HCT116 (cell line): Measurements from ENCODE around the gene KLHL25. TPM values are rescaled to one million over a fixed set of nuclear protein-coding genes. Genes with fewer than 3 reads are reported as not detected.

Experiments used
- ATAC-seq: fragments of 200-7000 bp; cut with Tn5 transposase; 2 replicates; pipeline ENCODE4 v1.9.1; 2020; ENCODE audit warnings: mild to moderate bottlenecking, moderate library complexity
- BruUV-seq: library from RNA; stranded (reverse); fragments of 400-500 nt; replicated peaks from 2 replicates; lab custom pipeline; 2021; lab: Mats Ljungman, UMichigan
- CTCF ChIA-PET: fragments of 300-600 bp; sonication (Branson Sonifier 250); formaldehyde crosslinking; loops from one replicate; lab custom pipeline; 2021; ENCODE audit warnings: antibody characterized with exemption; lab: Charles Lee
- POLR2A ChIA-PET: fragments of 300-600, 350-600 bp; sonication (Branson Sonifier 250); formaldehyde crosslinking; loops from one replicate; lab custom pipeline; 2021; ENCODE audit warnings: antibody characterized with exemption; lab: Charles Lee
- RAD21 ChIA-PET, 2 experiments: fragments of 300-600 bp; sonication (Branson Sonifier 250); formaldehyde crosslinking; loops; one replicate each; lab custom pipeline; 2023; ENCODE audit warnings: low total read pairs in 2 of 2; ENCODE audit not compliant: uncharacterized antibody in 2 of 2, unreplicated experiment in 2 of 2, low non-redundant PET in 1 of 2; lab: Charles Lee
- DNase-seq: peaks from one replicate; pipeline ENCODE4 v3.0.0-alpha.2; 2010; ENCODE audit warnings: low read depth, low spot score
- H2AFZ ChIP-seq: fragments of 200-600 bp; shearing (Covaris generic), sonication (generic); 2 replicates; pipeline ENCODE4 v1.6.1; 2017; ENCODE audit warnings: low read depth, mixed run types, mixed read lengths, antibody characterized with exemption, low read length; ENCODE audit not compliant: poor library complexity, severe bottlenecking
- H3K27ac ChIP-seq: 2 replicates; pipeline ENCODE4 v1.5.1; 2012; ENCODE audit warnings: low read depth, low read length
- H3K27me3 ChIP-seq: fragments of 200-600 bp; sonication (generic); 2 replicates; pipeline ENCODE4 v1.6.1; 2016; ENCODE audit warnings: mixed run types, low read length, mixed read lengths; ENCODE audit not compliant: insufficient read depth
- H3K36me3 ChIP-seq, 2 experiments: fragments of 200-500 bp in 1 of 2; fragments of 200-600 bp in 1 of 2; sonication (Bioruptor generic) in 1 of 2; sonication (generic) in 1 of 2; 2 replicates each; pipeline versions ENCODE4 v1.5.1 to v1.6.1; 2014 to 2016; ENCODE audit warnings: low read length in 2 of 2, inconsistent platforms in 1 of 2, mixed read lengths in 1 of 2, mixed run types in 1 of 2; ENCODE audit not compliant: insufficient read depth in 2 of 2, control insufficient read depth in 1 of 2
- H3K4me1 ChIP-seq, 2 experiments: fragments of 200-600 bp in 1 of 2; sonication (generic) in 1 of 2; 2 replicates each; pipeline versions ENCODE4 v1.5.1 to v1.6.1; 2012 to 2017; ENCODE audit warnings: low read length in 2 of 2, inconsistent platforms in 1 of 2, mild to moderate bottlenecking in 1 of 2, mixed read lengths in 1 of 2, mixed run types in 1 of 2, moderate library complexity in 1 of 2; ENCODE audit not compliant: insufficient read depth in 2 of 2, control insufficient read depth in 1 of 2
- H3K4me2 ChIP-seq: fragments of 200-600 bp; sonication (generic); 2 replicates; pipeline ENCODE4 v1.6.1; 2017; ENCODE audit warnings: mixed run types, low read length, mixed read lengths
- H3K4me3 ChIP-seq, 2 experiments: fragments of 200-600 bp in 1 of 2; sonication (generic) in 1 of 2; replicated peaks in 1 of 2; 2 replicates each; pipeline ENCODE4 v1.5.1; 2011 to 2016; ENCODE audit warnings: low read length in 2 of 2, control low read depth in 1 of 2, low read depth in 1 of 2, mild to moderate bottlenecking in 1 of 2, mixed read lengths in 1 of 2, mixed run types in 1 of 2
- H3K79me2 ChIP-seq: fragments of 200-600 bp; sonication (generic); 2 replicates; pipeline ENCODE4 v1.6.1; 2017; ENCODE audit warnings: mild to moderate bottlenecking, mixed run types, low read length, moderate library complexity, mixed read lengths; ENCODE audit not compliant: insufficient read depth
- H3K9ac ChIP-seq: fragments of 200-600 bp; sonication (generic); 2 replicates; pipeline ENCODE4 v1.6.1; 2016; ENCODE audit warnings: low read length, mixed read lengths
- H3K9me2 ChIP-seq: fragments of 200-600 bp; sonication (generic), shearing (Covaris generic); 2 replicates; pipeline ENCODE4 v1.6.1; 2017; ENCODE audit warnings: mixed run types, mild to moderate bottlenecking, moderate library complexity; ENCODE audit not compliant: insufficient read depth
- H3K9me3 ChIP-seq, 2 experiments: fragments of 200-500 bp in 1 of 2; fragments of 200-600 bp in 1 of 2; sonication (Bioruptor generic) in 1 of 2; sonication (generic) in 1 of 2; 2 replicates each; pipeline ENCODE4 v1.6.1; 2014 to 2017; ENCODE audit warnings: low read length in 2 of 2, mixed read lengths in 2 of 2, inconsistent platforms in 1 of 2, low read depth in 1 of 2, mild to moderate bottlenecking in 1 of 2, mixed run types in 1 of 2, moderate library complexity in 1 of 2; ENCODE audit not compliant: control insufficient read depth in 1 of 2, insufficient read depth in 1 of 2
- H4K20me1 ChIP-seq: fragments of 200-600 bp; sonication (generic), shearing (Covaris generic); 2 replicates; pipeline ENCODE4 v1.6.1; 2017; ENCODE audit warnings: mixed run types, mild to moderate bottlenecking, moderate library complexity; ENCODE audit not compliant: insufficient read depth
- CBX3 ChIP-seq: IDR thresholded peaks from 2 replicates; pipeline ENCODE4 v1.6.1; 2012; ENCODE audit warnings: low read depth
- EGR1 ChIP-seq: IDR thresholded peaks from 2 replicates; pipeline ENCODE4 v1.6.1; 2012; ENCODE audit warnings: low read depth
- EZH2phosphoT487 ChIP-seq: fragments of 200-600 bp; IDR thresholded peaks from 2 replicates; pipeline ENCODE4 v1.6.1; 2018; ENCODE audit warnings: antibody characterized with exemption, borderline replicate concordance
- FOSL1 ChIP-seq: IDR thresholded peaks from 2 replicates; pipeline ENCODE4 v1.6.1; 2012; ENCODE audit warnings: low read depth
- RAD21 ChIP-seq: IDR thresholded peaks from 2 replicates; pipeline ENCODE4 v1.6.1; 2012; ENCODE audit warnings: low read depth, mild to moderate bottlenecking
- REST ChIP-seq: IDR thresholded peaks from 2 replicates; pipeline ENCODE4 v1.6.1; 2012; ENCODE audit warnings: low read depth
- SIN3A ChIP-seq: IDR thresholded peaks from 2 replicates; pipeline ENCODE4 v1.6.1; 2012; ENCODE audit warnings: low read depth
- ZBTB33 ChIP-seq: IDR thresholded peaks from 2 replicates; pipeline ENCODE4 v1.6.1; 2011; ENCODE audit warnings: mild to moderate bottlenecking, low read length, moderate library complexity; ENCODE audit not compliant: insufficient replicate concordance; ENCODE audit errors: extremely low read depth
- ZNF274 ChIP-seq: fragments of 200-500 bp; sonication (Bioruptor generic); IDR thresholded peaks from 2 replicates; pipeline ENCODE4 v1.6.1; 2014; ENCODE audit warnings: mild to moderate bottlenecking, low read depth, low read length, inconsistent platforms
- intact Hi-C: fragments of 100-400 bp; cut with micrococcal nuclease; formaldehyde crosslinking; loops from 2 replicates; pipeline ENCODE4 v1.10.0; 2022
- total RNA-seq: library from RNA; stranded (reverse); gene quantifications from one replicate; pipeline ENCODE4 v1.2.1, GENCODE V29; 2021; ENCODE audit not compliant: unreplicated experiment

The KLHL25 gene
- total RNA-seq, 1 experiment from 2014 or later, result 5.3 TPM

GRCh38 chr15:85762756-85763127, 32.0 kb downstream of the KLHL25 start:
- H3K27ac ChIP-seq, result no peak overlapping the region
- TF ChIP-seq RAD21 (no peak), SIN3A (no peak), FOSL1 (no peak), ZNF274 (no peak), EZH2phosphoT487 (no peak), CBX3 (no peak), EGR1 (no peak), ZBTB33 (no peak), REST (no peak)
- H3K9ac ChIP-seq, result no peak overlapping the region
- no peak overlapping the region for H3K4me3 ChIP-seq
- POLR2A ChIA-PET, result no interaction called here
- no peaks in the 10 kb centered on the region for H4K20me1 ChIP-seq
- H3K9me2 ChIP-seq, result no peaks in the 10 kb centered on the region
- DNase-seq (no peak), ATAC-seq (no peak)
- no peaks in the 10 kb centered on the region for H3K9me3 ChIP-seq
- RAD21 ChIA-PET, result no interaction called here
- H2AFZ ChIP-seq, result no peak overlapping the region
- no peaks in the 10 kb centered on the region for H3K4me1 ChIP-seq
- H3K36me3 ChIP-seq, result no peaks in the 10 kb centered on the region
- H3K4me2 ChIP-seq, result no peak overlapping the region
- CTCF ChIA-PET, result no interaction called here
- intact Hi-C loops, result no loop called here
- H3K27me3 ChIP-seq, result no peaks in the 10 kb centered on the region
- BruUV-seq, result no TSS peak
- H3K79me2 ChIP-seq, result no peaks in the 10 kb centered on the region
